B cell (primary cell): ENCODE data around the gene PRAME.

ENCODE experiments used
- CTCF ChIP-seq: fragments of 200-600 bp; IDR thresholded peaks from one replicate; pipeline ENCODE4 v1.8.0; 2022; ENCODE audit warnings: antibody characterized with exemption, mild to moderate bottlenecking
- EZH2 ChIP-seq: IDR thresholded peaks from 2 replicates; pipeline ENCODE4 v1.6.1; 2012; ENCODE audit warnings: borderline replicate concordance, low read depth, mild to moderate bottlenecking, moderate library complexity, low read length; ENCODE audit not compliant: insufficient read depth, poor library complexity, severe bottlenecking

GRCh38 chr22:22553735-22554586 is 5.1 kb downstream of the PRAME start:
- TF ChIP-seq CTCF, result no peak
- TF ChIP-seq EZH2, result no peak
